Panc1 (cell line): ENCODE data around the gene FIBP.

Experiments used
- CTCF ChIP-seq: fragments of 450-650 bp; IDR thresholded peaks from 2 replicates; pipeline ENCODE4 v1.5.1; 2017; ENCODE audit warnings: mild to moderate bottlenecking
- POLR2AphosphoS5 ChIP-seq: IDR thresholded peaks from 2 replicates; pipeline ENCODE4 v1.6.1; 2012; ENCODE audit warnings: mild to moderate bottlenecking, low read depth, low read length, moderate library complexity
- REST ChIP-seq, 2 experiments: IDR thresholded peaks; 2 replicates each; pipeline ENCODE4 v1.6.1; 2011 to 2012; ENCODE audit warnings: low read depth in 2 of 2, control low read depth in 1 of 2, low read length in 1 of 2, mild to moderate bottlenecking in 1 of 2, moderate library complexity in 1 of 2; ENCODE audit not compliant: insufficient read depth in 1 of 2
- SIN3A ChIP-seq: IDR thresholded peaks from 2 replicates; pipeline ENCODE4 v1.6.1; 2012; ENCODE audit warnings: low read depth, mild to moderate bottlenecking, low read length, moderate library complexity, borderline replicate concordance; ENCODE audit not compliant: insufficient read depth
- TCF7L2 ChIP-seq: IDR thresholded peaks from 2 replicates; pipeline ENCODE4 v1.6.1; 2011; ENCODE audit warnings: mild to moderate bottlenecking, low read depth, low read length, inconsistent platforms

- TF ChIP-seq POLR2AphosphoS5 (no peak; the same call in none of the 2 replicates), CTCF (no peak), TCF7L2 (no peak), REST (IDR thresholded peaks at IDR 0.05; ENCODE audit: insufficient read depth in 1 of 2, low read depth in 2 of 2, low read length in 1 of 2) (no peak), SIN3A (no peak)
These were observed 7.3 kb upstream of the FIBP start for GRCh38 chr11:65895482-65895981.
